Body of pancreas (tissue), 4 donors: ENCODE data around the gene HOXA3.

Experiments used
- POLR2A ChIP-seq, 3 donors: fragments of 450-650 bp; IDR thresholded peaks; one replicate each; pipeline ENCODE4 v1.6.1; 2016; ENCODE audit warnings: antibody characterized with exemption in 3 of 3, mild to moderate bottlenecking in 2 of 3
- TF ChIP-seq, protein P1 (sequence below), 7 experiments: fragments of 450-650 bp in 4 of 7; fragments of 200-600 bp in 3 of 7; sonication (generic) in 3 of 7; IDR thresholded peaks; one replicate each; pipeline ENCODE4 v1.5.1; 2016 to 2019; ENCODE audit warnings: antibody characterized with exemption in 7 of 7

DNA sequence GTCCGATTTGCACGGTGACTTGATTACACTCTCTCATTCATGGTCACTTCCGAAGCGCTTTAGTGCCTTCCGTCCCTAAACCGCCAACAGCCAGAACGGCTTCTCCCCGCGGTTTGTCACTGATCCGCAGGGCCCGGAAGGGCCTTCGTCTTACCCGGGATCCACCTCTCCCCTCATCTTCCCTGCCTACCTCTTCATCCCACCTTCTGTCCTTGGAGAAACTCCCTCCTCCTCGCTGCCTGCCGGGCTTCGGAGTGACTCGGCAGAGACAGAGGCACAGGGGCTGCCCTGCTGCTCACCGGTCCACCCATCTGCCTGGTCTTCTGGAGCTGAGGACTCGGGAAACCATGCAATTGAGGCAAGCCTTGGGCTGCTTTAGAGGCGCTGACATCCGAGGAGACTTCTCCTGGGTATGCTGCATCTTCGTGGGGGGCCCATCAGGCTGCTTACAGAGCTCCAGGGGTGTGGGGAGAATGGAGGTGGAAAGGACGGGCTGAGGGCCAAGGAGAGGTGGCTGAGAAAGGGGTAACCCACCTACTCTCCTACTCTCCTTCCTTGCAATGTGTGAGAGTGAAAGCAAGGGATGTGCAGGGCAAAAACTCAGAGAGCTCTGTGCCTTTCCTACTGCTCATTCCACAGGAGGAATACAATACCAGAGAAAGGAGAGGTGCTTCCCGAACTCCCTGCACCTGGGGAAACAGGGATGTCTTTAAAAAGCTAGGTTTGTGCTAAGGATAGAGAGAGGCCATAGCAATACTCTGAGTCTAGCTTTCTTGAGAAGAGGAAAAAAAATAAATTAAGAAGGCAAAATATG, 33.7 kb upstream of the HOXA3 start:
- TF ChIP-seq, protein P1, sequence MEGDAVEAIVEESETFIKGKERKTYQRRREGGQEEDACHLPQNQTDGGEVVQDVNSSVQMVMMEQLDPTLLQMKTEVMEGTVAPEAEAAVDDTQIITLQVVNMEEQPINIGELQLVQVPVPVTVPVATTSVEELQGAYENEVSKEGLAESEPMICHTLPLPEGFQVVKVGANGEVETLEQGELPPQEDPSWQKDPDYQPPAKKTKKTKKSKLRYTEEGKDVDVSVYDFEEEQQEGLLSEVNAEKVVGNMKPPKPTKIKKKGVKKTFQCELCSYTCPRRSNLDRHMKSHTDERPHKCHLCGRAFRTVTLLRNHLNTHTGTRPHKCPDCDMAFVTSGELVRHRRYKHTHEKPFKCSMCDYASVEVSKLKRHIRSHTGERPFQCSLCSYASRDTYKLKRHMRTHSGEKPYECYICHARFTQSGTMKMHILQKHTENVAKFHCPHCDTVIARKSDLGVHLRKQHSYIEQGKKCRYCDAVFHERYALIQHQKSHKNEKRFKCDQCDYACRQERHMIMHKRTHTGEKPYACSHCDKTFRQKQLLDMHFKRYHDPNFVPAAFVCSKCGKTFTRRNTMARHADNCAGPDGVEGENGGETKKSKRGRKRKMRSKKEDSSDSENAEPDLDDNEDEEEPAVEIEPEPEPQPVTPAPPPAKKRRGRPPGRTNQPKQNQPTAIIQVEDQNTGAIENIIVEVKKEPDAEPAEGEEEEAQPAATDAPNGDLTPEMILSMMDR (IDR thresholded peaks at IDR 0.05), result no peak
- no peak for TF ChIP-seq POLR2A (IDR thresholded peaks at IDR 0.05)
